GM12864 (cell line): ENCODE results near the gene FSCB.
"Not testable (repeated sequence)": the region's sequence is repeated elsewhere in the genome, so short reads cannot be mapped to it uniquely, and the experiment has no call there.

Source experiments
- DNase-seq: peaks from one replicate; pipeline ENCODE4 v3.0.0-alpha.2; 2011; ENCODE audit warnings: low read depth
- H3K4me3 ChIP-seq: 2 replicates; pipeline ENCODE4 v1.5.1; 2011; ENCODE audit warnings: mild to moderate bottlenecking, low read depth, low read length, control low read depth
- TF ChIP-seq, protein P1 (sequence below): IDR thresholded peaks from 2 replicates; pipeline ENCODE4 v1.5.1; 2011; ENCODE audit warnings: low read depth, mild to moderate bottlenecking, moderate library complexity, low read length, control low read depth, inconsistent platforms; ENCODE audit errors: missing control alignments

The FSCB gene, protein sequence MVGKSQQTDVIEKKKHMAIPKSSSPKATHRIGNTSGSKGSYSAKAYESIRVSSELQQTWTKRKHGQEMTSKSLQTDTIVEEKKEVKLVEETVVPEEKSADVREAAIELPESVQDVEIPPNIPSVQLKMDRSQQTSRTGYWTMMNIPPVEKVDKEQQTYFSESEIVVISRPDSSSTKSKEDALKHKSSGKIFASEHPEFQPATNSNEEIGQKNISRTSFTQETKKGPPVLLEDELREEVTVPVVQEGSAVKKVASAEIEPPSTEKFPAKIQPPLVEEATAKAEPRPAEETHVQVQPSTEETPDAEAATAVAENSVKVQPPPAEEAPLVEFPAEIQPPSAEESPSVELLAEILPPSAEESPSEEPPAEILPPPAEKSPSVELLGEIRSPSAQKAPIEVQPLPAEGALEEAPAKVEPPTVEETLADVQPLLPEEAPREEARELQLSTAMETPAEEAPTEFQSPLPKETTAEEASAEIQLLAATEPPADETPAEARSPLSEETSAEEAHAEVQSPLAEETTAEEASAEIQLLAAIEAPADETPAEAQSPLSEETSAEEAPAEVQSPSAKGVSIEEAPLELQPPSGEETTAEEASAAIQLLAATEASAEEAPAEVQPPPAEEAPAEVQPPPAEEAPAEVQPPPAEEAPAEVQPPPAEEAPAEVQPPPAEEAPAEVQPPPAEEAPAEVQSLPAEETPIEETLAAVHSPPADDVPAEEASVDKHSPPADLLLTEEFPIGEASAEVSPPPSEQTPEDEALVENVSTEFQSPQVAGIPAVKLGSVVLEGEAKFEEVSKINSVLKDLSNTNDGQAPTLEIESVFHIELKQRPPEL

DNA sequence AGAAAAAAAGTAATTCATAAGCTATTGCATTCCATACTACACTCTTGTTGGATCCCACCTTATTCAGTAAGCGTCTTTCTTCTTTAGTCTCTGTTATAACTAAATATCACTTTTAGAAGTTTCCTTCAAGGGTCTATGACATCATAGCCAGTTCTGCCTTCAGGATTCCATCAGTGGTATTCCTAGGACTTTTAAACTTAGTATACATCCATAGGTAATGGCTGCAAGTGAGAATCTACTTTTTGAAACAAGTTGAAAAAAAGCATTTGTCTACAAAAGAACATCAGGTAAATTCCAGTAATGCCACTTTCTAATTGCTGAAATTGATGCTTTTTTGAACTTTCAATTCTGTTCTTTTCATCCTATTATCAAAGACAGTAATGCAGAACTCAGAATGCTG, at the start of gene FSCB:
Gene FSCB (minus strand): TSS at position 101 of the 400 bp plus-strand sequence. CDS start 296 bp downstream, outside the sequence.
- no peak for DNase-seq
- H3K4me3 ChIP-seq: no peak within 1 kb of the TSS
- TF ChIP-seq, protein P1, sequence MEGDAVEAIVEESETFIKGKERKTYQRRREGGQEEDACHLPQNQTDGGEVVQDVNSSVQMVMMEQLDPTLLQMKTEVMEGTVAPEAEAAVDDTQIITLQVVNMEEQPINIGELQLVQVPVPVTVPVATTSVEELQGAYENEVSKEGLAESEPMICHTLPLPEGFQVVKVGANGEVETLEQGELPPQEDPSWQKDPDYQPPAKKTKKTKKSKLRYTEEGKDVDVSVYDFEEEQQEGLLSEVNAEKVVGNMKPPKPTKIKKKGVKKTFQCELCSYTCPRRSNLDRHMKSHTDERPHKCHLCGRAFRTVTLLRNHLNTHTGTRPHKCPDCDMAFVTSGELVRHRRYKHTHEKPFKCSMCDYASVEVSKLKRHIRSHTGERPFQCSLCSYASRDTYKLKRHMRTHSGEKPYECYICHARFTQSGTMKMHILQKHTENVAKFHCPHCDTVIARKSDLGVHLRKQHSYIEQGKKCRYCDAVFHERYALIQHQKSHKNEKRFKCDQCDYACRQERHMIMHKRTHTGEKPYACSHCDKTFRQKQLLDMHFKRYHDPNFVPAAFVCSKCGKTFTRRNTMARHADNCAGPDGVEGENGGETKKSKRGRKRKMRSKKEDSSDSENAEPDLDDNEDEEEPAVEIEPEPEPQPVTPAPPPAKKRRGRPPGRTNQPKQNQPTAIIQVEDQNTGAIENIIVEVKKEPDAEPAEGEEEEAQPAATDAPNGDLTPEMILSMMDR: no peak

DNA sequence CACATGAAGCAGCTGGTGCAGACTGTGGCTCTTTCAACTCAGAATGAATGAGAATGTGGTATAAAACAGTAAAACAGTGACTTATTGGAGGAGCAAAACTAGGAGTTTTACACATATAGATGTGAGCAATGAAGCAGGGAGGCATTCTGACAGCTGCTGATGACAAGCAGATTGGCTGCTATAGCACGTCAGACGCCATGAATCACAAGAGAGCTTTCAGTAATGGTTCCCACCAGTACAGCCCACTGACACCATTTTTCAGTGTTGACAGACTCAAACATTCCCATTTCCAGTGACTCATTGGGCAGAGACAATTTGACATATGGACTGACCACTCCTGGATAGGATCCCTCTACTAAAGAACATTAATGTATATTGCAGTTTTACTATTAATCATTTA, 24.6 kb upstream of the FSCB start:
- TF ChIP-seq, protein P1: no peak

DNA sequence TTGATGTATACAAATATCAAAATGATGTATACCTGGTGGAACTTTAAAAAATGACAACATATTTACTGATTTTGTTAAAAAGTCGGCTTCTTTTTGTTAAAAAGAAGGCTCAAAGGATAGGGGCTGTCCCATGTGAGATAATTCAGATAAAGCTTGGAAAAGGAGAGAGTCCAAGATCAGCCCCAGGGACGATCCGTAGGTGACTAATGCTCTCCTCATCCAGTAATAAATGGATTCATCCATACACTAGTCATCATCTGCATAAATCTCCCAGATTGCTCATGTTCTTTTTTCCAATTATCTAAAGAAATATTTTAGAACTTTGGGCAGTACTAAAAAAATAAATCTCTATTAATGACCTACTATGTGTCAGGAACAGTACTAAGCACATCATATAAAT, 23.4 kb upstream of the FSCB start:
- TF ChIP-seq, protein P1: no peak
- no peak for DNase-seq
- H3K4me3 ChIP-seq: no peak overlapping the region

More for the DNA sequence above, 24.6 kb upstream of the FSCB start:
- no peak for DNase-seq
- H3K4me3 ChIP-seq: no peak overlapping the region

DNA sequence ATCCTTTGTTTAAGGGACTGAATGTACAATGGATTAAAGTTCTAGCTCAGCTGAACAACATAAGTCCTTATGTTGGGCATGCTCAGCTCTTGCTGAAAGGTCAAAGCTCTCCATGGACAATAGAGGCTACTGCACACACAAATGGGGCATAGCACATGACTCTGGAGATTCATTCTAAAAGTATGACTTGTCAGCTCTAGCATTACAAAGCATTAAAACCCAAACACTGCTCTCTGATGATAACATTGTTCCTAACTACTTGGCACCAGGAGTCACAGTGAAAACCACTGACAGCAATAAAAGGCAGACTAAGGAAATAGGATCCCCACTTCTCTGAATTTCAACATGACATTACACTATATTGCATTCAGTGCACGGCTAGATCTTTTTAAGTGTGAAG, 21.9 kb upstream of the FSCB start:
- TF ChIP-seq, protein P1: no peak
- DNase-seq: no peak
- no peak overlapping the region for H3K4me3 ChIP-seq

DNA sequence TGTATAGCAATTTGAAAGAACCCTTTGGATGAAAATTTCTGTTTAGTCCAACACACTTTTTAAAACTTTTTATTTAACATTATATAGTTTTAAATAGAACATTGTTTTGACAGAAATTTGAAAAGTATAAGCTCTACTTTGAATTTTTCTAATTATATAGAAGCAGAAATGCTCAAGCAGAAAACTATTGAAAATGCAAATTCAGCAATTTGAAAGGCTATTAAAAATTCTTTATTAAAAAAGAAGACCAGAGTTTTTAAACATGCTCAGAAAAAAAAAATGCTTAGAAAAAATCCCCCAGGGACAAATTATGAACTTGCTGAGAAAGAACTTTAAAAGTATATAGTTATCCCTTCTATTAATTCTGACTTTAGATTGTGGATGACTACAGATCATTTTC, 21.1 kb upstream of the FSCB start:
- TF ChIP-seq, protein P1: no peak
- H3K4me3 ChIP-seq: no peak overlapping the region
- no peak for DNase-seq

DNA sequence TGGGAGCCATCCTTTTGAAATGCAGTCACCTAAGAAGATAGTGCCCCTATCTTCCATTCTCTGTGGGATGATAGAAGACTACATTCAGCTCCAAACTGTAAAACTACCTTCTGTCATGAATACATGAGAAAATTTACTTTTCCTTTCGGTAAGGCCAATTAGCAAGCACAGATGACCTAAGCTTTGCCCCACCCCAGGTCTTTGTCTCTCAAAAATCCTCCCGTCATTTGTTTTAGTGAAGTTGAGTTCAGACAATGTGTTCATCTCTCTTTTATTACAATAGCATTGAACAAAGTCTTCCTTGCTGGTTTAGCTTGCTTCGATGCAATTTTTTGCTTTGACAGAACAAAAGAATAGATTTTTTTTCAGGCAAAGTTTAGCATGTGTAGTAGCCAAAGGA, 18.2 kb upstream of the FSCB start:
- TF ChIP-seq, protein P1: no peak
- H3K4me3 ChIP-seq: no peak overlapping the region
- DNase-seq: no peak

DNA sequence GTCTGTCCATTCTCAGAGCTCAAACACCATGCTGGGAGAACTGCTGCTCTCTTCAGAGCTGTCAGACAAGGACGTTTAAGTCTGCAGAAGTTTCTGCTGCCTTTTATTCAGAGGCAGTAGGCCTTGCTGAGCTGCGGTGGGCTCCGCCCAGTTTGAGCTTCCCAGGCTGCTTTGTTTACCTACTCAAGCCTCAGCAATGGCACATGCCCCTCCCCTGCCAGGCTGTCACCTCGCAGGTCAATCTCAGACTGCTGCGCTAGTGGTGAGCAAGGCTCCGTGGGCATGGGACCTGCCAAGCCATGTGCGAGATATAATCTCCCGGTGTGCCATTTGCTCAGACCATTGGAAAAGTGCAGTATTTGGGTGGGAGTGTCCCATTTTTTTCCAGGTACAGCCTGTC, 8.6 kb upstream of the FSCB start:
- not testable (repeated sequence) for H3K4me3 ChIP-seq, DNase-seq
